Liver (tissue), 9 donors: ENCODE measurements around the gene SEMA3G. TPM values are rescaled to one million over a fixed set of nuclear protein-coding genes. Genes with fewer than 3 reads are reported as not detected.

Experiments used
- DNase-seq: peaks from one replicate; pipeline ENCODE4 v3.0.0-alpha.2; 2017; ENCODE audit warnings: low spot score
- H3K27ac ChIP-seq, 2 donors: one replicate each; pipeline ENCODE4 v1.7.0; 2013; ENCODE audit warnings: inconsistent platforms in 2 of 2, low read length in 2 of 2, control low read depth in 1 of 2, low read depth in 1 of 2, mild to moderate bottlenecking in 1 of 2
- H3K27me3 ChIP-seq, 4 donors: one replicate each; pipeline versions ENCODE4 v1.6.1 to v1.7.0; 2013; ENCODE audit warnings: low read length in 3 of 4, inconsistent platforms in 1 of 4, mild to moderate bottlenecking in 1 of 4, moderate library complexity in 1 of 4; ENCODE audit not compliant: control insufficient read depth in 4 of 4, insufficient read depth in 4 of 4
- H3K36me3 ChIP-seq, 4 donors: one replicate each; pipeline versions ENCODE4 v1.6.1 to v1.7.0; 2013; ENCODE audit warnings: low read length in 3 of 4, mild to moderate bottlenecking in 3 of 4, low read depth in 1 of 4, moderate library complexity in 1 of 4; ENCODE audit not compliant: control insufficient read depth in 4 of 4, insufficient read depth in 3 of 4
- H3K4me1 ChIP-seq, 4 donors: one replicate each; pipeline versions ENCODE4 v1.6.1 to v1.7.0; 2013; ENCODE audit warnings: low read length in 3 of 4, mild to moderate bottlenecking in 3 of 4, moderate library complexity in 1 of 4; ENCODE audit not compliant: control insufficient read depth in 4 of 4, insufficient read depth in 4 of 4
- H3K4me3 ChIP-seq, 3 donors: one replicate each; pipeline versions ENCODE4 v1.6.1 to v1.7.0; 2013; ENCODE audit warnings: low read length in 3 of 3, control low read depth in 1 of 3, low read depth in 1 of 3, mild to moderate bottlenecking in 1 of 3
- H3K9ac ChIP-seq, 2 donors: one replicate each; pipeline ENCODE4 v1.7.0; 2013; ENCODE audit warnings: low read length in 2 of 2, mild to moderate bottlenecking in 2 of 2, moderate library complexity in 2 of 2, control low read depth in 1 of 2, low read depth in 1 of 2
- H3K9me3 ChIP-seq, 4 donors: one replicate each; pipeline versions ENCODE4 v1.6.1 to v1.7.0; 2013; ENCODE audit warnings: low read length in 3 of 4; ENCODE audit not compliant: control insufficient read depth in 4 of 4
- ATF3 ChIP-seq: IDR thresholded peaks from 2 replicates; pipeline ENCODE4 v1.6.1; 2016; ENCODE audit warnings: antibody characterized with exemption
- FOXA1 ChIP-seq: IDR thresholded peaks from 2 replicates; pipeline ENCODE4 v1.6.1; 2016; ENCODE audit warnings: antibody characterized with exemption
- FOXA2 ChIP-seq: IDR thresholded peaks from 2 replicates; pipeline ENCODE4 v1.6.1; 2016; ENCODE audit warnings: antibody characterized with exemption
- GABPA ChIP-seq, 2 donors: IDR thresholded peaks in 1 of 2; conservative IDR thresholded peaks in 1 of 2; 2 replicates each; pipeline ENCODE4 v1.6.1; 2016; ENCODE audit warnings: antibody characterized with exemption in 2 of 2, mild to moderate bottlenecking in 1 of 2, moderate library complexity in 1 of 2
- HNF4A ChIP-seq, 2 donors: conservative IDR thresholded peaks; 2 replicates each; pipeline ENCODE4 v1.6.1; 2016; ENCODE audit warnings: antibody characterized with exemption in 2 of 2, mild to moderate bottlenecking in 2 of 2
- HNF4G ChIP-seq: IDR thresholded peaks from 2 replicates; pipeline ENCODE4 v1.6.1; 2016; ENCODE audit warnings: antibody characterized with exemption
- JUND ChIP-seq, 2 donors: IDR thresholded peaks; 2 replicates each; pipeline ENCODE4 v1.6.1; 2016; ENCODE audit warnings: antibody characterized with exemption in 2 of 2
- MAX ChIP-seq: IDR thresholded peaks from 2 replicates; pipeline ENCODE4 v1.6.1; 2016; ENCODE audit warnings: antibody characterized with exemption
- NR2F2 ChIP-seq: IDR thresholded peaks from 2 replicates; pipeline ENCODE4 v1.6.1; 2016; ENCODE audit warnings: antibody characterized with exemption
- RAD21 ChIP-seq, 2 donors: IDR thresholded peaks; 2 replicates each; pipeline ENCODE4 v1.6.1; 2016; ENCODE audit warnings: antibody characterized with exemption in 2 of 2, mild to moderate bottlenecking in 2 of 2
- RXRA ChIP-seq, 2 donors: IDR thresholded peaks; 2 replicates each; pipeline ENCODE4 v1.6.1; 2017 to 2018; ENCODE audit warnings: antibody characterized with exemption in 2 of 2, mild to moderate bottlenecking in 1 of 2
- SP1 ChIP-seq: IDR thresholded peaks from 2 replicates; pipeline ENCODE4 v1.6.1; 2018; ENCODE audit warnings: antibody characterized with exemption, mild to moderate bottlenecking
- TAF1 ChIP-seq: conservative IDR thresholded peaks from 2 replicates; pipeline ENCODE4 v1.6.1; 2016; ENCODE audit warnings: antibody characterized with exemption, mild to moderate bottlenecking
- YY1 ChIP-seq: IDR thresholded peaks from 2 replicates; pipeline ENCODE4 v1.6.1; 2016; ENCODE audit warnings: antibody characterized with exemption, mild to moderate bottlenecking
- WGBS: extraction: QIAGEN DNeasy Blood & Tissue Kit; methylation state at CpG from one replicate; pipeline ENCODE4 v1.1.7; 2013; 5-methylcytosine and 5-hydroxymethylcytosine counted together
- polyA plus RNA-seq, 2 donors: library from polyadenylated mRNA; stranded (reverse) in 1 of 2; unstranded in 1 of 2; fragments of 200-250 nt in 1 of 2; fragments of >200 nt in 1 of 2; fragmentation: Nextera tagmentation in 1 of 2; extraction: Ambion mirVana in 1 of 2; gene quantifications; one replicate each; pipeline versions ENCODE4 v1.2.1 to v1.2.3, GENCODE V29; 2013 to 2015
- total RNA-seq, 2 donors: library from RNA; depleted of rRNA; stranded (reverse); fragments of >200 nt; gene quantifications; one replicate each; pipeline ENCODE4 v1.2.3, GENCODE V29; 2014
- TF ChIP-seq, protein P1 (sequence below): IDR thresholded peaks from 2 replicates; pipeline ENCODE4 v1.6.1; 2016; ENCODE audit warnings: antibody characterized with exemption
- TF ChIP-seq, protein P2 (sequence below): fragments of 150-350 bp; IDR thresholded peaks from 2 replicates; pipeline ENCODE4 v1.5.1; 2017; ENCODE audit warnings: improper control_type of control experiment, low read depth, low read length; ENCODE audit not compliant: missing input control
- TF ChIP-seq, protein P3 (sequence below): IDR thresholded peaks from 2 replicates; pipeline ENCODE4 v1.6.1; 2016; ENCODE audit warnings: antibody characterized with exemption, mild to moderate bottlenecking
- donor health status: healthy.
- donor health status: healthy.
- donor health status: healthy.
- donor health status: healthy.
- donor health status: healthy.

SEMA3G gene
- total and polyA plus RNA-seq, 4 donors, result 0.47 to 1.2 (median 0.74) TPM

DNA sequence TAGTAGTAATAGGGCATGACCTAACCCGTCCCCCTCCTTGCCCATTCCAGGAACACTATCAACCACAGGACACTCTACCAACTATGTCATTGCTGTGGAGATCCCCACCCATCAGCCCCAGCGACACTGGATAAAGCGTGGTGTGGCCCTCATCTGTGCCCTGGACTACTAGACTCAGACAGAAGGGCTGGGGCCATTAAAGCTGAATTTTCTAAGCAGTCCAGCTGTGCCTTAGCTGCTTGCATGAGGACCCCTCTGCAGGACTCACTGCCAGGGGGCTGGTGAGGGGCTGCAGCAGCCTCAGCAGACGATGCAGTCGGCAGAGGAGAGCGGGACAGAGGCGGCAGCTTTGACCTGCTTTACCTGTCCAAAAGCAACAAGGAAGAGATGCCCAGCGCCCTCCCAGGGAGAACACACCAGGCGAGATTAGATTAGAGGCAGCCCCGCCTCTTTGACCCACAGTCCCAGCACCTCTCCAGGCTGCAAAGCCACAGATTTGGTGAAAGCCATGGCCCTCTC is 44.6 kb downstream of the SEMA3G start:
- WGBS, result 88% methylated on average over 10 of the region's 10 CpGs
- H3K4me3 ChIP-seq, result no peak overlapping the region

More for the DNA sequence above, 44.6 kb downstream of the SEMA3G start:
- H3K36me3 ChIP-seq, result peaks cover 4 to 78% (median 46%) of the 10 kb centered on the region in 4 donors
- no peak overlapping the region for H3K9ac ChIP-seq
- TF ChIP-seq FOXA1 (no peak), JUND (IDR thresholded peaks at IDR 0.05) (no peak), NR2F2 (no peak), TAF1 (no peak), YY1 (no peak), HNF4G (no peak), SP1 (no peak), FOXA2 (no peak), ATF3 (no peak), RXRA (IDR thresholded peaks at IDR 0.05) (no peak), RAD21 (IDR thresholded peaks at IDR 0.05) (no peak), GABPA (IDR thresholded peaks at IDR 0.05 in 1 of 2, conservative IDR thresholded peaks at IDR 0.05 in 1 of 2) (no peak), MAX (no peak), HNF4A (conservative IDR thresholded peaks at IDR 0.05) (no peak)
- TF ChIP-seq, protein P1, sequence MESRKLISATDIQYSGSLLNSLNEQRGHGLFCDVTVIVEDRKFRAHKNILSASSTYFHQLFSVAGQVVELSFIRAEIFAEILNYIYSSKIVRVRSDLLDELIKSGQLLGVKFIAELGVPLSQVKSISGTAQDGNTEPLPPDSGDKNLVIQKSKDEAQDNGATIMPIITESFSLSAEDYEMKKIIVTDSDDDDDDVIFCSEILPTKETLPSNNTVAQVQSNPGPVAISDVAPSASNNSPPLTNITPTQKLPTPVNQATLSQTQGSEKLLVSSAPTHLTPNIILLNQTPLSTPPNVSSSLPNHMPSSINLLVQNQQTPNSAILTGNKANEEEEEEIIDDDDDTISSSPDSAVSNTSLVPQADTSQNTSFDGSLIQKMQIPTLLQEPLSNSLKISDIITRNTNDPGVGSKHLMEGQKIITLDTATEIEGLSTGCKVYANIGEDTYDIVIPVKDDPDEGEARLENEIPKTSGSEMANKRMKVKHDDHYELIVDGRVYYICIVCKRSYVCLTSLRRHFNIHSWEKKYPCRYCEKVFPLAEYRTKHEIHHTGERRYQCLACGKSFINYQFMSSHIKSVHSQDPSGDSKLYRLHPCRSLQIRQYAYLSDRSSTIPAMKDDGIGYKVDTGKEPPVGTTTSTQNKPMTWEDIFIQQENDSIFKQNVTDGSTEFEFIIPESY, result no peak
- TF ChIP-seq, protein P2, sequence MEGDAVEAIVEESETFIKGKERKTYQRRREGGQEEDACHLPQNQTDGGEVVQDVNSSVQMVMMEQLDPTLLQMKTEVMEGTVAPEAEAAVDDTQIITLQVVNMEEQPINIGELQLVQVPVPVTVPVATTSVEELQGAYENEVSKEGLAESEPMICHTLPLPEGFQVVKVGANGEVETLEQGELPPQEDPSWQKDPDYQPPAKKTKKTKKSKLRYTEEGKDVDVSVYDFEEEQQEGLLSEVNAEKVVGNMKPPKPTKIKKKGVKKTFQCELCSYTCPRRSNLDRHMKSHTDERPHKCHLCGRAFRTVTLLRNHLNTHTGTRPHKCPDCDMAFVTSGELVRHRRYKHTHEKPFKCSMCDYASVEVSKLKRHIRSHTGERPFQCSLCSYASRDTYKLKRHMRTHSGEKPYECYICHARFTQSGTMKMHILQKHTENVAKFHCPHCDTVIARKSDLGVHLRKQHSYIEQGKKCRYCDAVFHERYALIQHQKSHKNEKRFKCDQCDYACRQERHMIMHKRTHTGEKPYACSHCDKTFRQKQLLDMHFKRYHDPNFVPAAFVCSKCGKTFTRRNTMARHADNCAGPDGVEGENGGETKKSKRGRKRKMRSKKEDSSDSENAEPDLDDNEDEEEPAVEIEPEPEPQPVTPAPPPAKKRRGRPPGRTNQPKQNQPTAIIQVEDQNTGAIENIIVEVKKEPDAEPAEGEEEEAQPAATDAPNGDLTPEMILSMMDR, result no peak
- TF ChIP-seq, protein P3, sequence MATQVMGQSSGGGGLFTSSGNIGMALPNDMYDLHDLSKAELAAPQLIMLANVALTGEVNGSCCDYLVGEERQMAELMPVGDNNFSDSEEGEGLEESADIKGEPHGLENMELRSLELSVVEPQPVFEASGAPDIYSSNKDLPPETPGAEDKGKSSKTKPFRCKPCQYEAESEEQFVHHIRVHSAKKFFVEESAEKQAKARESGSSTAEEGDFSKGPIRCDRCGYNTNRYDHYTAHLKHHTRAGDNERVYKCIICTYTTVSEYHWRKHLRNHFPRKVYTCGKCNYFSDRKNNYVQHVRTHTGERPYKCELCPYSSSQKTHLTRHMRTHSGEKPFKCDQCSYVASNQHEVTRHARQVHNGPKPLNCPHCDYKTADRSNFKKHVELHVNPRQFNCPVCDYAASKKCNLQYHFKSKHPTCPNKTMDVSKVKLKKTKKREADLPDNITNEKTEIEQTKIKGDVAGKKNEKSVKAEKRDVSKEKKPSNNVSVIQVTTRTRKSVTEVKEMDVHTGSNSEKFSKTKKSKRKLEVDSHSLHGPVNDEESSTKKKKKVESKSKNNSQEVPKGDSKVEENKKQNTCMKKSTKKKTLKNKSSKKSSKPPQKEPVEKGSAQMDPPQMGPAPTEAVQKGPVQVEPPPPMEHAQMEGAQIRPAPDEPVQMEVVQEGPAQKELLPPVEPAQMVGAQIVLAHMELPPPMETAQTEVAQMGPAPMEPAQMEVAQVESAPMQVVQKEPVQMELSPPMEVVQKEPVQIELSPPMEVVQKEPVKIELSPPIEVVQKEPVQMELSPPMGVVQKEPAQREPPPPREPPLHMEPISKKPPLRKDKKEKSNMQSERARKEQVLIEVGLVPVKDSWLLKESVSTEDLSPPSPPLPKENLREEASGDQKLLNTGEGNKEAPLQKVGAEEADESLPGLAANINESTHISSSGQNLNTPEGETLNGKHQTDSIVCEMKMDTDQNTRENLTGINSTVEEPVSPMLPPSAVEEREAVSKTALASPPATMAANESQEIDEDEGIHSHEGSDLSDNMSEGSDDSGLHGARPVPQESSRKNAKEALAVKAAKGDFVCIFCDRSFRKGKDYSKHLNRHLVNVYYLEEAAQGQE, result no peak
- H3K9me3 ChIP-seq, result no peaks in the 10 kb centered on the region
- no peak overlapping the region for H3K27ac ChIP-seq
- DNase-seq, result peak; percentile 60
- H3K27me3 ChIP-seq, result no peaks in the 10 kb centered on the region
- H3K4me1 ChIP-seq, result no peaks in the 10 kb centered on the region
